ENCODE measurements around the gene CDH3.

DNA sequence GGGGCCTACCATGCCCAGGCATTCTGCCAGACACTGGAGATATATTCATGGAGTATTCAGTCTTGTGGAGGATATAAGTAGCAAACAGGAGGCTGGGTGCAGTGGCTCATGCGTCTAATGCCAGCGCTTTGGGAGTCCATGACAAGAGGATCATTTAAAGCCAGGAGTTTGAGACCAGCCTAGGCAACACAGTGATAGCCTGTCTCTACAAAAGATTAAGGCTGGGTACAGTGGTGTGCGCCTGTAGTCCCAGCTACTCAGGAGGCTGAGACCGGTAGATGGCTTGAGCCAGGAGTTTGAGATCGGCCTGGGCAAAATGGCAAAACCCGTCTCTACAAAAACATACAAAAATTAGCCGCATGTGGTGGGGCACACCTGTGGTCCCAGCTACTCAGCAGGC is 37.7 kb upstream of the CDH3 start:
- no peak for TF ChIP-seq POLR2A (IDR thresholded peaks at IDR 0.05)
- TF ChIP-seq, protein P1, sequence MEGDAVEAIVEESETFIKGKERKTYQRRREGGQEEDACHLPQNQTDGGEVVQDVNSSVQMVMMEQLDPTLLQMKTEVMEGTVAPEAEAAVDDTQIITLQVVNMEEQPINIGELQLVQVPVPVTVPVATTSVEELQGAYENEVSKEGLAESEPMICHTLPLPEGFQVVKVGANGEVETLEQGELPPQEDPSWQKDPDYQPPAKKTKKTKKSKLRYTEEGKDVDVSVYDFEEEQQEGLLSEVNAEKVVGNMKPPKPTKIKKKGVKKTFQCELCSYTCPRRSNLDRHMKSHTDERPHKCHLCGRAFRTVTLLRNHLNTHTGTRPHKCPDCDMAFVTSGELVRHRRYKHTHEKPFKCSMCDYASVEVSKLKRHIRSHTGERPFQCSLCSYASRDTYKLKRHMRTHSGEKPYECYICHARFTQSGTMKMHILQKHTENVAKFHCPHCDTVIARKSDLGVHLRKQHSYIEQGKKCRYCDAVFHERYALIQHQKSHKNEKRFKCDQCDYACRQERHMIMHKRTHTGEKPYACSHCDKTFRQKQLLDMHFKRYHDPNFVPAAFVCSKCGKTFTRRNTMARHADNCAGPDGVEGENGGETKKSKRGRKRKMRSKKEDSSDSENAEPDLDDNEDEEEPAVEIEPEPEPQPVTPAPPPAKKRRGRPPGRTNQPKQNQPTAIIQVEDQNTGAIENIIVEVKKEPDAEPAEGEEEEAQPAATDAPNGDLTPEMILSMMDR (IDR thresholded peaks at IDR 0.05): no peak

All from tibial nerve (tissue), 3 donors.